Kidney epithelial cell (primary cell): Measurements from ENCODE around the gene NCKAP5. TPM values are rescaled to one million over a fixed set of nuclear protein-coding genes. Genes with fewer than 3 reads are reported as not detected.

Experiments used
- DNase-seq: peaks from one replicate; pipeline ENCODE4 v3.0.0-alpha.2; 2010; ENCODE audit warnings: low read depth
- H3K27me3 ChIP-seq: 2 replicates; pipeline ENCODE4 v1.6.0; 2011; ENCODE audit warnings: low read length; ENCODE audit not compliant: control insufficient read depth, insufficient read depth
- H3K36me3 ChIP-seq: 2 replicates; pipeline ENCODE4 v1.5.1; 2011; ENCODE audit warnings: low read length; ENCODE audit not compliant: control insufficient read depth, insufficient read depth
- H3K4me3 ChIP-seq: 2 replicates; pipeline ENCODE4 v1.5.1; 2011; ENCODE audit warnings: low read depth, mild to moderate bottlenecking, control low read depth, low read length
- CTCF ChIP-seq: IDR thresholded peaks from 2 replicates; pipeline ENCODE4 v1.5.1; 2011; ENCODE audit warnings: mild to moderate bottlenecking, moderate library complexity, low read length, control low read depth, inconsistent platforms; ENCODE audit not compliant: insufficient read depth, poor library complexity, severe bottlenecking
- total RNA-seq: library from RNA; depleted of rRNA; stranded (reverse); fragments of >200 nt; gene quantifications from 2 replicates; pipeline ENCODE4 v1.2.3, GENCODE V29; 2015

Gene NCKAP5
- total RNA-seq, 1 donor from 2014 or later = 0.33 TPM

- Histone ChIP-seq H3K36me3 (no peaks in the 10 kb centered on the region), H3K4me3 (no peak overlapping the region), H3K27me3 (no peaks in the 10 kb centered on the region)
- no peak for DNase-seq
- TF ChIP-seq CTCF = no peak
Observed at GRCh38 chr2:132881546-132881945, 686.7 kb downstream of the NCKAP5 start.

GRCh38 chr2:132877923-132878322 lies 690.3 kb downstream of the NCKAP5 start:
- TF ChIP-seq CTCF = no peak
- H3K36me3 ChIP-seq = no peaks in the 10 kb centered on the region
- no peaks in the 10 kb centered on the region for H3K27me3 ChIP-seq
- DNase-seq = no peak
- H3K4me3 ChIP-seq = no peak overlapping the region

GRCh38 chr2:132876745-132877391 lies 691.4 kb downstream of the NCKAP5 start:
- DNase-seq = no peak
- Histone ChIP-seq H3K4me3 (no peak overlapping the region), H3K27me3 (no peaks in the 10 kb centered on the region), H3K36me3 (no peaks in the 10 kb centered on the region)
- TF ChIP-seq CTCF = no peak

GRCh38 chr2:132875193-132875592 lies 693.1 kb downstream of the NCKAP5 start:
- no peak overlapping the region for H3K4me3 ChIP-seq
- DNase-seq = no peak
- H3K27me3 ChIP-seq = no peaks in the 10 kb centered on the region
- H3K36me3 ChIP-seq = no peaks in the 10 kb centered on the region
- TF ChIP-seq CTCF = no peak

GRCh38 chr2:132873738-132874137 lies 694.5 kb downstream of the NCKAP5 start:
- Histone ChIP-seq H3K4me3 (no peak overlapping the region), H3K27me3 (no peaks in the 10 kb centered on the region), H3K36me3 (no peaks in the 10 kb centered on the region)
- no peak for TF ChIP-seq CTCF
- no peak for DNase-seq

GRCh38 chr2:132871831-132872230 lies 696.4 kb downstream of the NCKAP5 start:
- Histone ChIP-seq H3K36me3 (no peaks in the 10 kb centered on the region), H3K4me3 (no peak overlapping the region), H3K27me3 (no peaks in the 10 kb centered on the region)
- no peak for TF ChIP-seq CTCF
- no peak for DNase-seq
